HL-60 (cell line): ENCODE data around the gene TMEM179.

Experiments
- DNase-seq, 2 experiments: peaks; one replicate each; pipeline ENCODE4 v3.0.0-alpha.2; 2010 to 2020; ENCODE audit warnings: low read depth in 1 of 2, low spot score in 1 of 2
- H3K27ac ChIP-seq: fragments of 250-450 bp; sonication (Bioruptor Pico); replicated peaks from 2 replicates; pipeline ENCODE4 v1.5.1; 2020; ENCODE audit warnings: mild to moderate bottlenecking, moderate library complexity
- H3K27me3 ChIP-seq: fragments of 250-450 bp; sonication (Bioruptor Pico); 2 replicates; pipeline ENCODE4 v1.5.1; 2021; ENCODE audit warnings: mild to moderate bottlenecking, moderate library complexity; ENCODE audit not compliant: insufficient read depth, poor library complexity, severe bottlenecking
- H3K4me3 ChIP-seq: replicated peaks from 2 replicates; pipeline ENCODE4 v1.5.1; 2011; ENCODE audit warnings: mild to moderate bottlenecking, control low read depth, low read length; ENCODE audit not compliant: insufficient read depth
- GABPA ChIP-seq: IDR thresholded peaks from 2 replicates; pipeline ENCODE4 v1.6.1; 2012; ENCODE audit warnings: low read depth
- POLR2AphosphoS5 ChIP-seq: IDR thresholded peaks from 2 replicates; pipeline ENCODE4 v1.6.1; 2012; ENCODE audit warnings: low read depth
- SPI1 ChIP-seq: IDR thresholded peaks from 2 replicates; pipeline ENCODE4 v1.6.1; 2012; ENCODE audit warnings: low read depth, mild to moderate bottlenecking, borderline replicate concordance
- TF ChIP-seq, protein P1 (sequence below): IDR thresholded peaks from 2 replicates; pipeline ENCODE4 v1.6.1; 2012; ENCODE audit warnings: low read depth; ENCODE audit not compliant: insufficient replicate concordance
- TF ChIP-seq, protein P2 (sequence below): IDR thresholded peaks from one replicate; pipeline ENCODE4 v1.5.1; 2011; ENCODE audit warnings: low read length, control low read depth, inconsistent platforms; ENCODE audit not compliant: insufficient read depth

The TMEM179 gene

DNA sequence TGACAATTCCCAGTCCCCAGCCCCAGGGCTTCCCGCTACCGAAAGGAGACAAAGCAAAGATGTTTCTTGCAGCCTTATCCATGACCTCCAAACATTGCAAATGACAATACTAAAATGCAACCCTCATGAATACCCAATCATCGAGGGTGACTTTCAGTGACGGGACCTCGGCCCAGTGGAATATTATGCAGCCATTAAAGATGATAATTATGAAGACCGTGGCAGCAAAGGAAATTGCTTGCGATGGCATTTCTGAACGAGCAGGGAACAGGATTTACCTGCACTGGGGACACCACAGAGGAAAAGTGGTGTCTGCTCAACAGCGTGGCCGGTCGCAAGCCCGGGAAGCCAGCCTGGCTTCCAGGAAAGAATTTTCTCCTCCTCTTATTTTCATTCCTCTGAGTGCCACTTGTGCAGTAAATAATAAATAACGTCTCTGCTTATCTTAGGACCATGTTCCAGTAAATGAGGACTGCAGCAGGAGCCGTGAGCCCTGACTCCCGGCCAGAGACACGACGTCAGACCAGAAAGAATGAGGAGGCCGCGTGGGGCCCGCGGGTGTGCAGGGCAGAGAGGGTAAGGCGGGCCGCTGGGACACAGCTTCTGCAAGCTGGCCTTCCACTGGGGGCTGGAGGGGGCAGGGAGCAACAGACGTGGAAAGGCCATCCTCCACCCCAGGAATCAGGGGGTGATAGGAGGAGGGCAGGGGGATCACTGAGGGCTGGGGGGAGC, 18.4 kb downstream of the TMEM179 start:
- no peak overlapping the region for H3K4me3 ChIP-seq
- TF ChIP-seq GABPA (no peak), SPI1 (no peak), POLR2AphosphoS5 (no peak)
- TF ChIP-seq, protein P1, sequence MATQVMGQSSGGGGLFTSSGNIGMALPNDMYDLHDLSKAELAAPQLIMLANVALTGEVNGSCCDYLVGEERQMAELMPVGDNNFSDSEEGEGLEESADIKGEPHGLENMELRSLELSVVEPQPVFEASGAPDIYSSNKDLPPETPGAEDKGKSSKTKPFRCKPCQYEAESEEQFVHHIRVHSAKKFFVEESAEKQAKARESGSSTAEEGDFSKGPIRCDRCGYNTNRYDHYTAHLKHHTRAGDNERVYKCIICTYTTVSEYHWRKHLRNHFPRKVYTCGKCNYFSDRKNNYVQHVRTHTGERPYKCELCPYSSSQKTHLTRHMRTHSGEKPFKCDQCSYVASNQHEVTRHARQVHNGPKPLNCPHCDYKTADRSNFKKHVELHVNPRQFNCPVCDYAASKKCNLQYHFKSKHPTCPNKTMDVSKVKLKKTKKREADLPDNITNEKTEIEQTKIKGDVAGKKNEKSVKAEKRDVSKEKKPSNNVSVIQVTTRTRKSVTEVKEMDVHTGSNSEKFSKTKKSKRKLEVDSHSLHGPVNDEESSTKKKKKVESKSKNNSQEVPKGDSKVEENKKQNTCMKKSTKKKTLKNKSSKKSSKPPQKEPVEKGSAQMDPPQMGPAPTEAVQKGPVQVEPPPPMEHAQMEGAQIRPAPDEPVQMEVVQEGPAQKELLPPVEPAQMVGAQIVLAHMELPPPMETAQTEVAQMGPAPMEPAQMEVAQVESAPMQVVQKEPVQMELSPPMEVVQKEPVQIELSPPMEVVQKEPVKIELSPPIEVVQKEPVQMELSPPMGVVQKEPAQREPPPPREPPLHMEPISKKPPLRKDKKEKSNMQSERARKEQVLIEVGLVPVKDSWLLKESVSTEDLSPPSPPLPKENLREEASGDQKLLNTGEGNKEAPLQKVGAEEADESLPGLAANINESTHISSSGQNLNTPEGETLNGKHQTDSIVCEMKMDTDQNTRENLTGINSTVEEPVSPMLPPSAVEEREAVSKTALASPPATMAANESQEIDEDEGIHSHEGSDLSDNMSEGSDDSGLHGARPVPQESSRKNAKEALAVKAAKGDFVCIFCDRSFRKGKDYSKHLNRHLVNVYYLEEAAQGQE: no peak
- H3K27ac ChIP-seq: no peak overlapping the region
- H3K27me3 ChIP-seq: peaks cover 4% of the 10 kb centered on the region
- DNase-seq: no peak

DNA sequence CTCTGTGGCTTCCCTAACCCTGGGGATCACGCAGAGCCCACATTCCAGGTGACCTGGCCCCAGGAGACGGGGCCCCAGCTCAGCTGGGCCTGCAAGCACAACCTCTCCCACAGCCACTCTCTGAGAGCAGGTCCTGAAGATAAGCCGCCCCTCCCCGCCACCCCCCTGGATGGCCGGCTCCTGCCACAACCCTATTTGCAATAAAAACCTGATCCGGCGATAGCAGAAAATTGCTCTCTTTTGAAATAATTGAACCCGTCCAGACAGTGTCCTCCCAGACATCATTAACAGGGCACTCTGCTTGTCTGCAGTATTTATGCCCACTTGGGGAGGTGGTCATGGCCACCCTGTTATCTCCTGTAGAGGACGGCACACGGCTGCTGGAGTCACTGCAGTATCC, 20.0 kb downstream of the TMEM179 start:
- no peak for DNase-seq

DNA sequence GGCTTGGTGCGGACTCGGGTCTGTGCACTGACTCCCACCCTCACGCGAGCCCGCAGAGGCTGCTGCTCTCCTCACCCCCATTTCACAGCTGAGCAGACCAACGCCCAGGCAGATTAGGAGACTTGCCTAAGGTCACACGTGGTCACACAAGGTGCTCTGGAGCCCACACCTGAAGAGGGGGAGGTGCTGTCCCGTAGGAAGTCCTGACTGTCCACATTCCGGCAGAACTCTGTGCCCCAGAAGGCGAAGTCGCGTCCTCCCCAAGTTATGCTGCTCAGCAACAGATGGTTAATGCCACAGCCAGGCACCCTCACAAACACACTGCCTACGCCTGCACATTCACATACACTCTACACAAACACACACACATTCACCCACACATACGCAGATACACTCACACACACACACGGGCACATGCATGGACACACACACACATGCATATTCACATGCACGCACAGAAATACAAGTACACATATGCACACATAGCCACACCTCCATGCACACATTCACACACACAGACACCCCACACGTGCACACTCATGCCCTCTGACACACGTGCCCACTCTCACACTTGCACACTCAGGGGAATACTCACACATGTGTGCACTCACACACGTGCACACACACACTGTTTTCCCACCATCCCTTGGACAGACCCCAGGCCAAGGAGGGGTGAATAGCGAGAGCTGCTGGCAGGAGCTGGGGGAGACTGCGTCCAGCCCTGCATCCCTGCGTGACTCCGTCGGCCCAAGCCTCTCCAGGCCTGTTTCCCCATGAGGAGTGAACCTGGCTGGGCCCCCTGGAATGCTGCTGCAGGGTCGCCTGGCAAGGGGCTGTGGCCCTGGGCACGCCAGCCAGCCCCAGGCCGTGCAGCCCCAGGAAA, 20.9 kb downstream of the TMEM179 start:
- Histone ChIP-seq H3K27me3 (no peaks in the 10 kb centered on the region), H3K4me3 (no peak overlapping the region), H3K27ac (no peak overlapping the region)
- TF ChIP-seq GABPA (no peak), SPI1 (no peak), POLR2AphosphoS5 (no peak)
- TF ChIP-seq, protein P2, sequence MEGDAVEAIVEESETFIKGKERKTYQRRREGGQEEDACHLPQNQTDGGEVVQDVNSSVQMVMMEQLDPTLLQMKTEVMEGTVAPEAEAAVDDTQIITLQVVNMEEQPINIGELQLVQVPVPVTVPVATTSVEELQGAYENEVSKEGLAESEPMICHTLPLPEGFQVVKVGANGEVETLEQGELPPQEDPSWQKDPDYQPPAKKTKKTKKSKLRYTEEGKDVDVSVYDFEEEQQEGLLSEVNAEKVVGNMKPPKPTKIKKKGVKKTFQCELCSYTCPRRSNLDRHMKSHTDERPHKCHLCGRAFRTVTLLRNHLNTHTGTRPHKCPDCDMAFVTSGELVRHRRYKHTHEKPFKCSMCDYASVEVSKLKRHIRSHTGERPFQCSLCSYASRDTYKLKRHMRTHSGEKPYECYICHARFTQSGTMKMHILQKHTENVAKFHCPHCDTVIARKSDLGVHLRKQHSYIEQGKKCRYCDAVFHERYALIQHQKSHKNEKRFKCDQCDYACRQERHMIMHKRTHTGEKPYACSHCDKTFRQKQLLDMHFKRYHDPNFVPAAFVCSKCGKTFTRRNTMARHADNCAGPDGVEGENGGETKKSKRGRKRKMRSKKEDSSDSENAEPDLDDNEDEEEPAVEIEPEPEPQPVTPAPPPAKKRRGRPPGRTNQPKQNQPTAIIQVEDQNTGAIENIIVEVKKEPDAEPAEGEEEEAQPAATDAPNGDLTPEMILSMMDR: no peak
- TF ChIP-seq, protein P1: no peak
- DNase-seq: no peak

More for the DNA sequence above, 20.0 kb downstream of the TMEM179 start:
- H3K4me3 ChIP-seq: no peak overlapping the region
- no peak for TF ChIP-seq SPI1
- TF ChIP-seq, protein P1: no peak
- TF ChIP-seq POLR2AphosphoS5: no peak
- no peak for TF ChIP-seq GABPA
- TF ChIP-seq, protein P2: no peak
- H3K27me3 ChIP-seq: peaks cover 4% of the 10 kb centered on the region
- no peak overlapping the region for H3K27ac ChIP-seq
